Kidney (tissue), 14 donors: ENCODE data around the gene HPCAL1. TPM values are rescaled to one million over a fixed set of nuclear protein-coding genes. Genes with fewer than 3 reads are reported as not detected.

Experiments
- DNase-seq, 5 donors: peaks; one replicate each; pipeline ENCODE4 v3.0.0-alpha.2; 2013 to 2020
- FAIRE-seq: peaks from 2 replicates; lab custom pipeline; 2012; peaks lifted over from hg19 to GRCh38; lab: Jason Lieb, UNC
- H3K27ac ChIP-seq, 2 donors: one replicate each; pipeline ENCODE4 v1.7.0; 2013; ENCODE audit warnings: low read depth in 2 of 2, low read length in 2 of 2, inconsistent platforms in 1 of 2
- H3K27me3 ChIP-seq: one replicate; pipeline ENCODE4 v1.7.1; 2013; ENCODE audit warnings: low read length, inconsistent platforms; ENCODE audit not compliant: control insufficient read depth, insufficient read depth
- H3K36me3 ChIP-seq, 3 donors: one replicate each; pipeline versions ENCODE4 v1.7.0 to v1.7.1; 2013; ENCODE audit warnings: low read length in 3 of 3, control low read depth in 1 of 3, inconsistent platforms in 1 of 3; ENCODE audit not compliant: insufficient read depth in 3 of 3, control insufficient read depth in 2 of 3
- H3K4me1 ChIP-seq, 3 donors: one replicate each; pipeline versions ENCODE4 v1.7.0 to v1.7.1; 2013; ENCODE audit warnings: low read length in 3 of 3, inconsistent platforms in 1 of 3, low read depth in 1 of 3; ENCODE audit not compliant: control insufficient read depth in 2 of 3, insufficient read depth in 2 of 3
- H3K4me3 ChIP-seq, 3 donors: one replicate each; pipeline versions ENCODE4 v1.7.0 to v1.8.1; 2013; ENCODE audit warnings: low read length in 3 of 3, control low read depth in 1 of 3, inconsistent platforms in 1 of 3
- H3K9ac ChIP-seq, 3 donors: one replicate each; pipeline versions ENCODE4 v1.7.0 to v1.7.1; 2013; ENCODE audit warnings: low read length in 3 of 3, control low read depth in 1 of 3, inconsistent platforms in 1 of 3
- H3K9me3 ChIP-seq, 3 donors: one replicate each; pipeline versions ENCODE4 v1.7.0 to v1.7.1; 2013; ENCODE audit warnings: low read length in 3 of 3, control low read depth in 1 of 3, inconsistent platforms in 1 of 3; ENCODE audit not compliant: control insufficient read depth in 2 of 3, insufficient read depth in 1 of 3
- intact Hi-C: fragments of 100-400 bp; cut with DNase I; formaldehyde crosslinking; loops from one replicate; pipeline ENCODE4 v1.11.1; 2022
- polyA plus RNA-seq: library from polyadenylated mRNA; stranded (reverse); fragments of 350-450 nt; fragmentation: Illumina TruSeq; extraction: RNeasy Lipid Tissue Mini Kit (QIAGEN cat#74804); gene quantifications from one replicate; pipeline ENCODE4 v1.2.3, GENCODE V29; 2014; ENCODE audit warnings: low read depth, low replicate concordance; ENCODE audit not compliant: insufficient read depth
- total RNA-seq: library from RNA; stranded (reverse); fragmentation: NEBNext Ultra II Directional; extraction: Animal tissue kit (Norgen Biotek cat#: 25700); gene quantifications from one replicate; pipeline ENCODE4 v1.2.1, GENCODE V29; 2021
- TF ChIP-seq, protein P1 (sequence below): IDR thresholded peaks from 3 replicates; pipeline ENCODE4 v1.5.1; 2012; ENCODE audit warnings: mild to moderate bottlenecking, moderate library complexity, borderline replicate concordance; ENCODE audit not compliant: insufficient read depth; ENCODE audit errors: extremely low read depth
- donor health status: control.
- donor health status: control.
- donor health status: control.
- donor health status: control.
- donor health status: control.
- donor health status: DM: yes; HTN: yes; CAD: no.
- donor health status: Normal renal cell carcinoma (clear cell type).

HPCAL1 gene
- total and polyA plus RNA-seq, 2 donors from 2014 or later, result 47.3 to 121 TPM

DNA sequence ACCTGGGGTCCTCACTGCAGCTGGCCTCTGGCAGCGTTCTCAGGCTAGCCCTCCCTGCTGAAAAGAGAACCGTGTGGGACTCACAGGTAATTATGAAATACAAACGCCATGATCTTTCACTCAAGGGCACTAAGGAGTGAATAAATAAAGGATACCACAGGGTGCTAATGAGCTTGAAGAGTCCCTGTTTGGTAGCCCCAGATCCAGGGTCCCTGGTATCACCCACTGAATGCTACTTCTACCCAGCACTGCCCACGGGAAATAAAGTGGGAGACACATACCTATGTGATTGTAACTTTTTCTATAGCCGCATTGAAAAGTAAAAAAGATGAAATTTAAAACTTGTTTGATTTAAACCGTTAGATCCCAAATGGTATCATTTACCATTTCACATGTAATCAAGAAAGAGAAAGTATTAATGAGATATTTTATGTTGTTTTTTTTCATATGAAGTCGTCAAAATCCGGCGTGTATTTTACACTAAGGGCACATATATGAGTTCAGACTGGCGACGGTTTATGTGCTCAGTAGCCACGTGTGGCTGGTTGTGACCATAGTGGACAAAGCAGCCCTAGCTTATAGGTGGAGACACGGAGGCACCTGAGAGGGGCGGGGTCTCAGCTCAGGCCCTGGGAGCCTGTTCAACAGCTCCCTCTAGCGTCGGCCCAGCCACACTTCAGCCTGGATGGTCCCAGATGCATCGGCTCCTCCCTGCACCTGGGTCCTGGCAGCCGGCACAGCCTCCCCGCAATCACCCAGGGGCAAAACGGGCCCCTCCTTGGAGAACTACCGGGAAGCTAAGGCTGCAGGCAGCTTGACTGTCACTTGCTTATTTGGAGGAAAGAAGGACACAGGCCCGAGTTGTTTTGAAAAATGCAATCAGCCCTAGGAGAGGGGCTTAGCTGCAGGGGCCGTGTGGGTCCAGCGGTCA is 106.2 kb downstream of the HPCAL1 start:
- Histone ChIP-seq H3K27me3 (no peaks in the 10 kb centered on the region), H3K9me3 (no peaks in the 10 kb centered on the region), H3K4me3 (peak overlapping the region in 1 of 3 donors; percentile 20), H3K4me1 (peaks cover 0 to 45% (median 44%) of the 10 kb centered on the region in 3 donors), H3K36me3 (no peaks in the 10 kb centered on the region), H3K27ac (no peak overlapping the region), H3K9ac (no peak overlapping the region)
- TF ChIP-seq, protein P1, sequence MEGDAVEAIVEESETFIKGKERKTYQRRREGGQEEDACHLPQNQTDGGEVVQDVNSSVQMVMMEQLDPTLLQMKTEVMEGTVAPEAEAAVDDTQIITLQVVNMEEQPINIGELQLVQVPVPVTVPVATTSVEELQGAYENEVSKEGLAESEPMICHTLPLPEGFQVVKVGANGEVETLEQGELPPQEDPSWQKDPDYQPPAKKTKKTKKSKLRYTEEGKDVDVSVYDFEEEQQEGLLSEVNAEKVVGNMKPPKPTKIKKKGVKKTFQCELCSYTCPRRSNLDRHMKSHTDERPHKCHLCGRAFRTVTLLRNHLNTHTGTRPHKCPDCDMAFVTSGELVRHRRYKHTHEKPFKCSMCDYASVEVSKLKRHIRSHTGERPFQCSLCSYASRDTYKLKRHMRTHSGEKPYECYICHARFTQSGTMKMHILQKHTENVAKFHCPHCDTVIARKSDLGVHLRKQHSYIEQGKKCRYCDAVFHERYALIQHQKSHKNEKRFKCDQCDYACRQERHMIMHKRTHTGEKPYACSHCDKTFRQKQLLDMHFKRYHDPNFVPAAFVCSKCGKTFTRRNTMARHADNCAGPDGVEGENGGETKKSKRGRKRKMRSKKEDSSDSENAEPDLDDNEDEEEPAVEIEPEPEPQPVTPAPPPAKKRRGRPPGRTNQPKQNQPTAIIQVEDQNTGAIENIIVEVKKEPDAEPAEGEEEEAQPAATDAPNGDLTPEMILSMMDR, result peak; percentile 92
- intact Hi-C loops, result no loop called here
- FAIRE-seq, result no peak
- DNase-seq, result peak; percentile 90 to 93 (median 92)

DNA sequence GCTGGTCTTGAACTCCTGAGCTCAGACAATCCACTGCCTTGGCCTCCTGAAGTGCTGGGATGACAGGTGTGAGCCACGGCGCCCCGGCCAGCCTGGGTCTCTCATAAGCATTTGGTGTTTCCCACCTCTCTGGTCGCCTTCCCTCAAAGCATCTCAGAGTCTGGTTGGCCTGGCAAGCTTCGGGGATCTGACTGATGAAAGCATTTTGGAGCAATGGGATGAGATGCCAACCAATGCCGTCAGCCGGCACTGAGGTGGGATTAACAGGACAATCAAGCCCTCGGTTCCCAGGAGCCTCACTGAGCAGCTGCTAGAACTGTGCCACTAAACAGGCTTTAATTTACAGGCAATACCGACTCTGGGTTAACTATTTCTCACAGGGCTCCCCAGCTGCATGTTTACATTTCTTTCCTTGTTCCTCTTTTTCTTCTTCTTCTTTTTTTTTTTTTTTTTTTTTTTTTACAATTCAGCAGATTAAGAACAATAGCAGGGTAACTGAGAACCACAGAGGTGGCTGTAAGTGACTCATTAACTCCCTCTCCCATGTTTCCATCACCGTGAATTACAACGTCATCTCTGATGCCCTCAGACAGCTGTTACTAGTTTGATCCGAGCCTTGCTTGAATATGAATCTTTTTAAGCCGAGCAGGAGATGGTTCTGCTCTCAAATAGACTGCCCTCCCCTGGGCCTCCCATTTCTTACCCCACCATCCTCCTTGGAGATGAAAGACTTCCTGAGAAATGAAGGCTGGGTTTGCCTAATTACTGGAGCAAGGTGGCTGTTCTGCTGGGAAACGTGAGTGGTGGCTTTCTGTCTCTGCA is 107.5 kb downstream of the HPCAL1 start:
- Histone ChIP-seq H3K9me3 (no peaks in the 10 kb centered on the region), H3K27me3 (no peaks in the 10 kb centered on the region), H3K9ac (no peak overlapping the region), H3K4me1 (peaks cover 0 to 38% (median 36%) of the 10 kb centered on the region in 3 donors), H3K36me3 (no peaks in the 10 kb centered on the region), H3K4me3 (no peak overlapping the region), H3K27ac (no peak overlapping the region)
- intact Hi-C loops, result no loop called here
- FAIRE-seq (no peak), DNase-seq (no peak)
- TF ChIP-seq, protein P1, result no peak

DNA sequence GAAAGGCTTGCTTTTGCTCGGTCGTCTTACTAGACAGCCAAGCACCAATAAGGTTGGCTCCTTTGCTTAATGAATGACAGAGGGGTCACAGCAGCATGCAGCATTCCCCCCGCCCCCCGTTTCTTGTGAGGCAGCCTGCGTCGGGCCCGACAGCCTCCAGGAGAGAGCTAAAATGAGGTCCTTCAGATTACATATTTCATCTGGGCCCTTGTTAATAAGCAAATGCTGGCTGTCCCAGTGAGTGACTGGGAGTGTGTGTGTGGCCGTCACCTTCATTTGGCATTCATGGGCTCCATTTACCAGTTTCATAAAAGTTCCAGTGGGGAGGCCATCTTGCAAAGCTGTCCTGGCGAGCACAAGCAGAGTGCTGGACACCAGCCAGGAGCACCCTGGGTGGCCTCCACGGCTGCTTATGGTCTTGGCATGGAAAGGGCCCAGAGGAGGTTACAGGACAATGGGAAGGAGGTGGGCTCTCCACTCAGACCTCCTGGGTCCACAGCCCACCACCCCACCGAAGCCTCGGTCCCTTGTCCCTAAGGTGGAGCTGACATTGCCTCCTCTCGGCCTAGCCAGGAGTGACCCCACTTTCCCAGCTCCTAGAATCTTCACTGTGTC is 108.2 kb downstream of the HPCAL1 start:
- no peak for FAIRE-seq

More for the DNA sequence above, 108.2 kb downstream of the HPCAL1 start:
- TF ChIP-seq, protein P1, result no peak
- Histone ChIP-seq H3K36me3 (no peaks in the 10 kb centered on the region), H3K27me3 (no peaks in the 10 kb centered on the region), H3K4me3 (no peak overlapping the region), H3K9ac (no peak overlapping the region), H3K4me1 (peaks cover 0 to 36% (median 29%) of the 10 kb centered on the region in 3 donors), H3K9me3 (no peaks in the 10 kb centered on the region), H3K27ac (no peak overlapping the region)
- DNase-seq, result no peak
- intact Hi-C loops, result no loop called here
